Dendritic cell treated with granulocyte-macrophage colony-stimulating factor and Interleukin-4, amounts not matched to agents 40 ng/mL and 50 ng/mL, for 4 days (primary cell): Measurements from ENCODE around the gene ITPKB.
"Not testable (repeated sequence)": the region's sequence is repeated elsewhere in the genome, so short reads cannot be mapped to it uniquely, and the experiment has no call there.

Experiments used
- H3K27ac Mint-ChIP-seq: one replicate; pipeline ENCODE4 v1.8.0; 2022; ENCODE audit warnings: mild to moderate bottlenecking, mixed read lengths
- H3K27me3 Mint-ChIP-seq: one replicate; pipeline ENCODE4 v1.8.0; 2022; ENCODE audit warnings: mild to moderate bottlenecking, mixed read lengths
- H3K36me3 Mint-ChIP-seq: one replicate; pipeline ENCODE4 v1.8.0; 2022; ENCODE audit warnings: low read depth, mixed read lengths
- H3K4me1 Mint-ChIP-seq: one replicate; pipeline ENCODE4 v1.8.0; 2022; ENCODE audit warnings: low read depth, mixed read lengths
- H3K4me3 Mint-ChIP-seq: one replicate; pipeline ENCODE4 v1.8.0; 2022; ENCODE audit warnings: mild to moderate bottlenecking, moderate library complexity, mixed read lengths
- H3K9me3 Mint-ChIP-seq: one replicate; pipeline ENCODE4 v1.8.0; 2022; ENCODE audit warnings: mixed read lengths
- intact Hi-C: fragments of 100-400 bp; cut with micrococcal nuclease; formaldehyde crosslinking; loops from one replicate; pipeline ENCODE4 v1.15.0; 2022

Gene ITPKB

GRCh38 chr1:226643611-226644540 is 95.2 kb downstream of the ITPKB start:
- Mint-ChIP-seq H3K27ac (peak overlapping the region; percentile 90), H3K36me3 (peaks cover 80% of the 10 kb centered on the region), H3K4me1 (peaks cover 73% of the 10 kb centered on the region), H3K27me3 (no peaks in the 10 kb centered on the region), H3K4me3 (peak overlapping the region; percentile 52), H3K9me3 (no peaks in the 10 kb centered on the region)
- intact Hi-C loops, result loop anchor here (5.0 kb wide), 1 partner anchor 33 kb away; no protein-coding TSS in a partner anchor

DNA sequence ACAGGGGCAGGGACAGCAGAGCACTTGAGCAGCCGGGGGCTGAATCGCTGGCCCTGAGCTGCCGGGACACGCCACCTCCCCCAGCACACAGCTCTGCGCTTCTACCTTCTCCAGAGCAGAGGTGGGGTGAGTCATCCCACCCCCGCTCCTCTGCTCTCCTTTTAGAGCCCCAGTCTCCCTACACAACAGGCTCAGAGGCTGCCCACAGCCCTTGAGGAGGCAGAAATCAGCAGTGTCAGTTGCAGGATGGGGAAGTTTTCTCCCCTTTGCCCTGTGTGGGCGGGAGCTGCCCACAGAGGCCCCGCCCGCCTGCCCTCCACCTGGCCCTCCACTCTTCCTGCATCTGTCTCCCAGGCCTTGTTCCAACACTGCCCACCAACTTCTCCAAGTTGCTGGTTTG is 95.9 kb downstream of the ITPKB start:
- peaks cover 73% of the 10 kb centered on the region for H3K4me1 Mint-ChIP-seq
- no peaks in the 10 kb centered on the region for H3K9me3 Mint-ChIP-seq
- intact Hi-C loops, result loop anchor here (5.0 kb wide), 1 partner anchor 34 kb away; no protein-coding TSS in a partner anchor
- H3K36me3 Mint-ChIP-seq, result peaks cover 82% of the 10 kb centered on the region
- no peaks in the 10 kb centered on the region for H3K27me3 Mint-ChIP-seq
- peak overlapping the region; percentile 90 for H3K27ac Mint-ChIP-seq
- peak overlapping the region; percentile 52 for H3K4me3 Mint-ChIP-seq

DNA sequence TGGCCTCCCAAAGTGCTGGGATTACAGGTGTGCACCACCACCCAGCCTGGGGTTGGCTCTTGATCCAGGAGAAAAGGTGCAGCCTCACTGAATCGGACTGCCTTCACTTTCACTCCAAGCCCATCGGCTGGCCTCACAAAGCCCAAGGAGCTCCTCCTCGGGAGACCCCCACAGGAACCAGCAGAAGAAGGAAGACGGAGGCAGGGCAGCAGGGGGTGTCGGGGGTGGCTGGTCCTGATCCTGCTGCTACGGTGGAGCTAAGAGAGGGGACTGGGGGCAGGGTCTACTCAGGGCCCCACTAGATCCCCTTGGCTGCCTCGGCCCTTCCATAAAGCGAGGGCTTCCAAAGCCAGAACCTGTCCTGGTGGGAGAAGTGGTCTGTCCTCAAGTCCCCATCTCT is 96.7 kb downstream of the ITPKB start:
- H3K27ac Mint-ChIP-seq, result peak overlapping the region; percentile 90
- no peak overlapping the region for H3K4me3 Mint-ChIP-seq
- peaks cover 73% of the 10 kb centered on the region for H3K4me1 Mint-ChIP-seq
- H3K27me3 Mint-ChIP-seq, result no peaks in the 10 kb centered on the region
- intact Hi-C loops, result loop anchor here (5.0 kb wide), 1 partner anchor 35 kb away; no protein-coding TSS in a partner anchor
- no peaks in the 10 kb centered on the region for H3K9me3 Mint-ChIP-seq
- peaks cover 82% of the 10 kb centered on the region for H3K36me3 Mint-ChIP-seq

DNA sequence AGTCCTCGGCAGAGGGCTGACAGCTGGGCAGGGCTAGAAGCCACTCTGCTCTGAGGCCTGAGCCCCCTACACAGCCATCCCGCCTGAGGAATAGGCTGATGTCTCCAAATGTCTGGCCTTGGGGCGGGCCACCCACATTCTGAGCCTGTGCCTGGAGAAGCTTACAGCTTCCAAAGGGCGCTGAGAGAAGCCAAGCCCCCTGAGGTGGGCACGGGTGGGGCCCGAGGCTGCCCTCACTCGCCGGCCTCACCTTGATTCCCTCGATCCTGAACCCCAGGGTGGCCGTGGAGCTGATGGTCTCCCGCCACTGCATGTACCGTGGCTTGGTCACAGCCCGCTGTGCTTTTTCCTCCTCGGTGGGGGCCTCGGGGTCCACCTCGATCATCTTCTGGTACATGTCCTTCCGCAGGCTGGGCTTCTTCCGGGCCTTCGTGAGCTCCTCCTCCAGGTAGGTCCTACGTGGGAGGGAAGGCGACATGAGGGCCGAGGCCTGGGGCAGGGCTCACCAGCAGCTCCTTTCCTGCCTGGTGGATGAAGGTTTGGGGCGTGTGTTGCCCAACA is 97.3 kb downstream of the ITPKB start:
- Mint-ChIP-seq H3K27me3 (no peaks in the 10 kb centered on the region), H3K9me3 (no peaks in the 10 kb centered on the region), H3K27ac (peak overlapping the region; percentile 90), H3K4me1 (peaks cover 72% of the 10 kb centered on the region), H3K36me3 (peaks cover 82% of the 10 kb centered on the region), H3K4me3 (no peak overlapping the region)
- intact Hi-C loops, result loop anchor here (5.0 kb wide), 1 partner anchor 36 kb away; no protein-coding TSS in a partner anchor

- Mint-ChIP-seq H3K4me3 (no peak overlapping the region), H3K36me3 (peaks cover 74% of the 10 kb centered on the region), H3K27ac (peak overlapping the region; percentile 40), H3K4me1 (peaks cover 72% of the 10 kb centered on the region), H3K27me3 (no peaks in the 10 kb centered on the region), H3K9me3 (no peaks in the 10 kb centered on the region)
- intact Hi-C loops, result loop anchor here (5.0 kb wide), 1 partner anchor 37 kb away; no protein-coding TSS in a partner anchor
Measured at GRCh38 chr1:226640321-226641136, 98.6 kb downstream of the ITPKB start.

DNA sequence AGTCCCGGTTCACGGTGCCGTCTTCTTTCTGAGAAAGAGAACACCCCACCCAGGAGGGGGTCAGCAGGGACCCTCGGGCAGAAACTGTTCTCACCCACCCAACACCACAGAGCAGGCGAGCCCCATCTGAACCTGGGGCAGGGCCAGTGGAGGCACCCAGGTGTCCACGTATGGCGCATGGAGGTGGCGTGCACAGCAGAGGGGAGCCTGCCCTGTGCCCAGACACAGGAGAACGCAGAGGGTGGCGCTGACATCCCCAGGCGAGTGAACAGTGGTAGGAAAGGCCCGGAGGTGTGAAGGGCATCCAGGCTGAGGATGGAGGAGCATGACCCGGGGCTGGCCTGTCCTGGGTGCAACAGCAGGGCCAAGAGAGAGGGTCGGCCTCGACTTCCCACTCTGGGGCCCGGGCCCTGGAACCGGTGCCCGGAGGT is 99.4 kb downstream of the ITPKB start:
- intact Hi-C loops, result loop anchor here (5.0 to 10.0 kb wide), 2 partner anchors 38 to 305 kb away; partner anchors contain the start of gene COQ8A
- Mint-ChIP-seq H3K9me3 (no peaks in the 10 kb centered on the region), H3K36me3 (peaks cover 75% of the 10 kb centered on the region), H3K4me1 (peaks cover 71% of the 10 kb centered on the region), H3K4me3 (no peak overlapping the region), H3K27me3 (no peaks in the 10 kb centered on the region), H3K27ac (no peak overlapping the region)

DNA sequence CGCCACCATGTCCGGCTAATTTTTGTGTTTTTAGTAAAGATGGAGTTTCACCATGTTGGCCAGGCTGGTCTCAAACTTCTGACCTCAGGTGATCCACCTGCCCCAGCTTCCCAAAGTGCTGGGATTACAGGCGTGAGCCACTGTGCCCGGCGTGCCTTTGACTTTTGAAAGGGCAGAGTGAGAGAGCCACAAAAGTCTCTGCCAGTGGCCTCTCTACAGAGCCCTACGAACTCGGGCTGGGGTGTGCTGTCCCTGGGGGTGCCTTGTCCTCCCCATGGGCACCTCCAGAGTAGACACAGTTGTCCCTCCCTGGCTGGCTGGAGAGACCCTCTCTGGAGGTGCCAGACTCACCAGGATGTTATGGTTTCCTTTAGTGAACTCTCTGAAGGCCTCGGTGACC is 99.9 kb downstream of the ITPKB start:
- peaks cover 71% of the 10 kb centered on the region for H3K4me1 Mint-ChIP-seq
- not testable (repeated sequence) for H3K27ac Mint-ChIP-seq

DNA sequence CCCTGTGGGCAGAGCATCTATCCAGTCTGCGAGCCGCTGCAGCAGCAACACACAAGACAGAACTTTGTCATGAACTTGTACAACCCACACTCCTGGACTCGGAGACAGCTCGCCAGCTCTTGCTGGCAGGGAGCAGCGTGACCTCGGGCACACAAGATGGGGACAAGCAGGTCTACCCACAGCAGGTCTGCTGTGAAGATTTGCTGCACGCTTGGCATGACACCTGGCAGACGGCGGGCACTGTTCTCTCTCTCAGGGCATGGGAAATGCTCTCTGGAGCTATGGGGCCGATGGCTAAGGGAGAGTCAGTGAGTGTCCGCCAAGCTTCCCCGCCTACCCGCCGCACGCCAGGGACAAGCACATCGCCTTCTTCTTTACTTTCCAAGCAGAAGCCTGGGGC is 100.5 kb downstream of the ITPKB start:
- H3K4me3 Mint-ChIP-seq, result no peak overlapping the region
- H3K27ac Mint-ChIP-seq, result no peak overlapping the region
- intact Hi-C loops, result loop anchor here (10.0 kb wide), 1 partner anchor 306 kb away; the partner anchor contains the start of gene COQ8A
- peaks cover 74% of the 10 kb centered on the region for H3K36me3 Mint-ChIP-seq
- no peaks in the 10 kb centered on the region for H3K27me3 Mint-ChIP-seq
- peaks cover 68% of the 10 kb centered on the region for H3K4me1 Mint-ChIP-seq
- no peaks in the 10 kb centered on the region for H3K9me3 Mint-ChIP-seq

More for the DNA sequence above, 99.9 kb downstream of the ITPKB start:
- H3K27me3 Mint-ChIP-seq, H3K4me3 Mint-ChIP-seq, H3K9me3 Mint-ChIP-seq: not testable (repeated sequence)
- peaks cover 78% of the 10 kb centered on the region for H3K36me3 Mint-ChIP-seq
- intact Hi-C loops, result loop anchor here (10.0 kb wide), 1 partner anchor 306 kb away; the partner anchor contains the start of gene COQ8A

DNA sequence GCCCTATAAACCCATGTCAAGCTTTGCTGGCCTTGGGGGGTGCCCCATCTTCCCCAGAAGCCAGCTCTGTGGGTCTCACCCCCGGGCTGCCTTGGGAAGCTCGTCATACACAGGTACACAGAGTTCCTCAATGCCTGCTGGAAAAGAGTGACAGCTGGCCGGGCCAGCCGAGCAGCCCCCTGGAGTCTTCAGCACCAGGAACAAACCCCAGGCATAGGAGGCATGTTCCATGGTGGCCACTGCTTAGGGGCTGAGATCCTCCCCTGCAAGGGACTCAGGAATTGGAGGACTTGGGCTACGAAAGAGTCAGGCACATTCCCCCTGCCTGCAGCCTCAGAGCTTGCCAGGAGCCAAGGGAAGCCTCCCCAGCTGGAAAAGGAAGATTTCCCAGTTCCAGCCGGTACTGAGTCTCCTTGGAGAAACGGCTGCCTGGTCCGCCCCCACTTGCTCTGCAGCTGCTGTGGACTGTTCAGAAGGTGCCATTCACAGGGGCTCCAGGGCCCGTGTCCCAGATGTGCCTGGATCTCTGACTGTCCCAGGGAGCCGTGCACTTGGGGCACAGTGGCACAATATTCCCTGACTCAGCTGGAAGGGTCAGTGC is 101.0 kb downstream of the ITPKB start:
- peaks cover 68% of the 10 kb centered on the region for H3K4me1 Mint-ChIP-seq
- H3K9me3 Mint-ChIP-seq, result no peaks in the 10 kb centered on the region
- H3K36me3 Mint-ChIP-seq, result peaks cover 72% of the 10 kb centered on the region
- H3K27me3 Mint-ChIP-seq, result no peaks in the 10 kb centered on the region
- intact Hi-C loops, result loop anchor here (10.0 kb wide), 1 partner anchor 307 kb away; the partner anchor contains the start of gene COQ8A
- H3K27ac Mint-ChIP-seq, result no peak overlapping the region
- H3K4me3 Mint-ChIP-seq, result no peak overlapping the region

DNA sequence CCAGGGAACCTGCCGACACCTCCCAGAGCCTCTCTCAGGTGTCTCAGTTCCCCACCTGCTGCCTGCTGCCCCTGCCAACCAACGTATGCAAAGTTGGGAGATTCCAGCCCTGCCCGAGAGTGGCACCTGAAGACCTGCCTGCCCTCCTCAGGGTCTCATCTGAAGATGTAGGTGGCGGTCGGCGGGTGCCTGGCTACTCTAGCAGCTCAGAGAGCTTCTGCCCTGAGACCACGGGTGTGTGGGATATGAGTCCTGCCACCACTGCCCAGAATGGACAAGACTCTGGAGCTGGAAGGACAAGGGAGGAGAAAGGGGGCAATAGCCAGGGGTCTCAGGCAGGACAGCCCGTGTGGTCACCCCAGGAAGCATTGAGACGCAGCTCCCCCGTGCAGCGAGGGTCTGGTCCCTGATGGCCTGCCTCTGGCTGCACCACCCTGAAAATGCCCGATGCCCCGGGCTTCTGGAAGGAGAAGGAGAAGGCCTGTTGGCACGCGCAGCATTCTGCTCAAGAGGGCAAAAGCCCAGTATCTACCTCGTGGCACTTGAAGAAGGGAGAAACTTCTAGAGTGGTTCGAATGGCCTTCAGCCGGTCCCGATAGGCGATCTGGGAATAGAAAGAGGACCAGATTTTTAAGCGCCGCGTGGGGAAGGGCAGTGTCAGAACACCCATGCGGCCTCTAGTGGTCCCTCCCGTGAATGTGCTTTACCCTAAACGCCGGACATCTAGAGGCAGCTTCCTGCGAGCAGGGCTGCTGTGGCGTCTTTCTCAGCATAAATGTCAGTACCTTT is 101.7 kb downstream of the ITPKB start:
- intact Hi-C loops, result loop anchor here (10.0 kb wide), 1 partner anchor 307 kb away; the partner anchor contains the start of gene COQ8A
- H3K27ac Mint-ChIP-seq, result peak overlapping the region; percentile 1

DNA sequence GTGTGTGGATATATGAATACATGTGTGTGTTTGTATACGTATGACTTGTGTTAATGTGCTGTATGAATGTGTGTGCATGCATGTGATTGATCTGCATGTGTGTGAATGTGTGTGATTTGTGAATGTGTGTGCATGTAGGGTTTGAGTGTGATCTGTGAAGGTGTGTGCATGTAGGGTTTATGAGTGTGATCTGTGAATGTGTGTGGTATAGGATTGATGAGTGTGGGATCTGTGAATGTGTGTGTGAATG is 102.3 kb downstream of the ITPKB start:
- no peak overlapping the region for H3K4me3 Mint-ChIP-seq
- peaks cover 70% of the 10 kb centered on the region for H3K36me3 Mint-ChIP-seq
- H3K27ac Mint-ChIP-seq, result peak overlapping the region; percentile 1
- intact Hi-C loops, result loop anchor here (10.0 kb wide), 1 partner anchor 308 kb away; the partner anchor contains the start of gene COQ8A
- peaks cover 68% of the 10 kb centered on the region for H3K4me1 Mint-ChIP-seq
- H3K27me3 Mint-ChIP-seq, result no peaks in the 10 kb centered on the region
- no peaks in the 10 kb centered on the region for H3K9me3 Mint-ChIP-seq

More for the DNA sequence above, 101.7 kb downstream of the ITPKB start:
- peaks cover 68% of the 10 kb centered on the region for H3K4me1 Mint-ChIP-seq
- H3K4me3 Mint-ChIP-seq, result no peak overlapping the region
- H3K27me3 Mint-ChIP-seq, result no peaks in the 10 kb centered on the region
- H3K9me3 Mint-ChIP-seq, result no peaks in the 10 kb centered on the region
- H3K36me3 Mint-ChIP-seq, result peaks cover 70% of the 10 kb centered on the region

- Mint-ChIP-seq H3K27ac (peak overlapping the region; percentile 40), H3K4me1 (peaks cover 68% of the 10 kb centered on the region), H3K4me3 (no peak overlapping the region), H3K9me3 (no peaks in the 10 kb centered on the region), H3K27me3 (no peaks in the 10 kb centered on the region), H3K36me3 (peaks cover 68% of the 10 kb centered on the region)
- intact Hi-C loops, result loop anchor here (2.0 to 10.0 kb wide), 2 partner anchors 193 to 309 kb away; partner anchors contain the start of gene COQ8A
Measured at GRCh38 chr1:226635456-226635941, 103.6 kb downstream of the ITPKB start.
